Choroid plexus epithelial cell (primary cell): ENCODE measurements around the gene SLC12A1.

ENCODE experiments used
- DNase-seq: peaks from one replicate; pipeline ENCODE4 v3.0.0-alpha.2; 2010; ENCODE audit warnings: low read depth
- H3K4me3 ChIP-seq: 2 replicates; pipeline ENCODE4 v1.5.1; 2011; ENCODE audit warnings: low read depth, mild to moderate bottlenecking, control low read depth, low read length, moderate library complexity
- TF ChIP-seq, protein P1 (sequence below): conservative IDR thresholded peaks from 2 replicates; pipeline ENCODE4 v1.5.1; 2011; ENCODE audit warnings: low read depth, mild to moderate bottlenecking, control low read depth, inconsistent platforms, low read length, moderate library complexity

The SLC12A1 gene

DNA sequence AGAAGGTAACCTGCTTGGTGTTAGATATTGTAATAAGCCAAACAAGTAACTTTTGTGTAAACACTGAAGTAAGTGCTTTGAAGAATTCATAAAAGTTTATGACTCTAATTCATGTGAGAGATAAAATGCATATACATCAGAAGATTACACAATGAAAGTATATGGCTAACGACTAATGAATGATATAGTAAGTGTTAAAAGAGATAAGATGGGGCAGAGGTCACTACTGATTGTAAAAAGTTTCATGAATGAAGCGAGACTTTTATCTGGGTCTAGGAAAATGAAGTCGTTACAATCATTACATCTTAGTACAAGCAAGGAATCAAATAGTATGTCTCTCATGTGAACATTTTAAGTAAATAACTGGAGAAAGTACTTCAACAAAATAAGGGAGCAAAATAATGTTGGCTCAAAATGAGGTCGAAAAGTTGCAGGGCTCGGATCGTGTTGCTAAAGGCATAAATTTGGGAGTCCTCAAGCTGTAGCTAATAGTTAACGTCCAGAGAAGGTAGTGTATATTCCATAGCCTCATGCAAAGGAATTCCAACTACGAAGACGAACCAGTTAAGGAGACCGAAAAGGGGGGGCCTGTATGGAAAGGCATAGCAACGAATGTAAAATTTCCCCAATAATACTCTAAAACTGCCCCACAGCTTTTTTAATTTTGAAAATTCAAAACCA is 124.1 kb downstream of the SLC12A1 start:
- H3K4me3 ChIP-seq, result peak overlapping the region; percentile 86
- DNase-seq, result peak; percentile 35
- TF ChIP-seq, protein P1, sequence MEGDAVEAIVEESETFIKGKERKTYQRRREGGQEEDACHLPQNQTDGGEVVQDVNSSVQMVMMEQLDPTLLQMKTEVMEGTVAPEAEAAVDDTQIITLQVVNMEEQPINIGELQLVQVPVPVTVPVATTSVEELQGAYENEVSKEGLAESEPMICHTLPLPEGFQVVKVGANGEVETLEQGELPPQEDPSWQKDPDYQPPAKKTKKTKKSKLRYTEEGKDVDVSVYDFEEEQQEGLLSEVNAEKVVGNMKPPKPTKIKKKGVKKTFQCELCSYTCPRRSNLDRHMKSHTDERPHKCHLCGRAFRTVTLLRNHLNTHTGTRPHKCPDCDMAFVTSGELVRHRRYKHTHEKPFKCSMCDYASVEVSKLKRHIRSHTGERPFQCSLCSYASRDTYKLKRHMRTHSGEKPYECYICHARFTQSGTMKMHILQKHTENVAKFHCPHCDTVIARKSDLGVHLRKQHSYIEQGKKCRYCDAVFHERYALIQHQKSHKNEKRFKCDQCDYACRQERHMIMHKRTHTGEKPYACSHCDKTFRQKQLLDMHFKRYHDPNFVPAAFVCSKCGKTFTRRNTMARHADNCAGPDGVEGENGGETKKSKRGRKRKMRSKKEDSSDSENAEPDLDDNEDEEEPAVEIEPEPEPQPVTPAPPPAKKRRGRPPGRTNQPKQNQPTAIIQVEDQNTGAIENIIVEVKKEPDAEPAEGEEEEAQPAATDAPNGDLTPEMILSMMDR, result no peak

DNA sequence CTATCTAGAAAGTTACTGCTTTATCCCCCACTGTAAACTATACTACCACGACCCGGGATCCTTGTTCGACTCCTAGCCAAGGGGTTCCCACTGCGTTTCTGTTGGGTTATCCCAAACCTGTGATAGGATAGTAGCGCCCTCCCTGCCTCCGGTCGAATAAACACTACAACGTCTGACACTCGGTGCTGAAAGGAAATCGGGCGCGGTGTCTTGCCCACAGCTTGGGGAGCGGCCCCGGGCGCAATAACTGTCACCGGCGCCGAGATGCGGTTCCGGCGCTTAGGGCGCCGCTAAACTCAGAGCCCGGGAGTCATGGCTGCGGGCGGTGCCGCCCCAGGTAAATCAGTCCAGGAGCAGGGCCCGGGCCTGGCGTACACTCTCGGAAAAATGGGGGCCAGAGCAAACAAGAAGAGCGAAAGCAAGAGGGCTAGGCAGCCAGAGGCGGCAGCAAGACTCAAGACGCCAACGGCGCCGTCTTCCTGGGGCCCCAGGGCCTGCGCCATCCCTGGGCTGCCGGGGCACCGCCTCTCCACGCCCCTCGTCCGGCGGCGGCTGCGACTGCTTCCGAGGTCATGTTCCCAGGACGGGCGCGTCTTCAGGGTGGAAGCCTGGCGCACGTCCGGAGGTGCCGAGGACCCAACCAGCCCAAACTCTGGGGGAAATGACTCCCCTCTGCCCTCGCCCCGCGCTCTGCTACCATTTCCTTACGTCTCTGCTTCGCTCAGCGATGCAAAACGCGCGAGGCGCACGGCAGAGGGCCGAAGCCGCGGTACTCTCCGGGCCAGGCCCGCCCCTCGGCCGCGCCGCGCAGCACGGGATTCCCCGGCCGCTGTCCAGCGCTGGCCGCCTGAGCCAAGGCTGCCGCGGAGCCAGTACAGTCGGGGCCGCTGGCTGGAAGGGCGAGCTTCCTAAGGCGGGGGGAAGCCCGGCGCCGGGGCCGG is 125.0 kb downstream of the SLC12A1 start, which contains the start of gene DUT:
TSS of gene DUT (plus strand) at position 575 of the 941 bp plus-strand sequence. CDS start at position 662, 87 bp downstream.
- DNase-seq, result peak; percentile 83
- TF ChIP-seq, protein P1, result peak; percentile 28
- peak within 1 kb of the TSS; percentile 86 for H3K4me3 ChIP-seq

DNA sequence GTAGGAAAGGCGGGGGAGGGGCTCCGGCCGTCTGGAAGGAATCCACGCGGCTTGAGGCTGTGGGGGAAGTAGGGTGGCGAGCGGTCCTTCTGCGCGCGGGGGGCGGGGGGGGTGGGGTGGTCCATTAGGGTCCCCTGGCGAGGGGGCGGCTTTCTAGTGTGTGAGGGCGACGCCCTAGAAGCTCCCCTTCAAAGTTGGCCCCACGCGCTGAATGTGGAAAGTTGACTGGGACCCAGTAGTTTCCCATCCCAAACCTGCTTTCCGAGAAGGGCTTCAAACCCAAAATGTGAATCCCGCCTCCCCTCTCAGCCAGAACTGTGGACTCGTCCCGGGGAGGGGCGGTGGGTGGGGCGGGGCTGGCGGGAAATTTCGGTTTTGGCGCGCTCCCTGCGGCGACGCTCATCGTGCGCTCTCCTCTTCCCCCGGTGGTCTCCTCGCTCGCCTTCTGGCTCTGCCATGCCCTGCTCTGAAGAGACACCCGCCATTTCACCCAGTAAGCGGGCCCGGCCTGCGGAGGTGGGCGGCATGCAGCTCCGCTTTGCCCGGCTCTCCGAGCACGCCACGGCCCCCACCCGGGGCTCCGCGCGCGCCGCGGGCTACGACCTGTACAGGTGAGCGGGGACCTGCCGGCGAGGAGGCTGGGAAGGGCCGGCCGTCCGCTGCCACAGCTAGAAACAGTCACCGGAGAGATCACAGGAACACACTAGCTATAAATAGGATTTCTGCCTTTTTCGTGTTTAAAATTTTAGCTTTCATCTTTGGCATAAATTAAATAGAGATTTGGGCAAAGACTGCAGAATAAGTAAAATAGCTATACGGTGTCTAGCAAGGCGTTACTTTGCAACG is 125.9 kb downstream of the SLC12A1 start:
- TF ChIP-seq, protein P1, result no peak
- H3K4me3 ChIP-seq, result peak overlapping the region; percentile 86
- DNase-seq, result peak; percentile 63

DNA sequence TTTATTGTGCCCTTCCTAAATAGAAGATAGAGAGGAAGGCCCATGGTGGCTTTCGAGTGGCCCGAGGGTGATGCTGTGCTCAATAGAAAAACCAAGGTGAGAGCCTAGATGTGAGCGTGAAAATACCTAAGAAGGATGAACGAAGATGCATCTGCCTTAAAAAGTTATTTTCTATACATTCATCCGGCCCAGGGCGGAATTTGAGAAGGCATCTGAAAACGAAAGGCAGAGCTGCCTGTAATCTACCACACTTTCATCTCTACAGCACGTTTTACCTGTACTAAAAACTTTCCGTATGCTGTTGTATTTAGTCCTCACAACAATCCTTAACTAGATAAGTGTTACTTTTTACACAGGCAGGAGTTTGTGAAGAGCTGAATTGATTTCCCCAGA is 126.5 kb downstream of the SLC12A1 start:
- peak overlapping the region; percentile 6 for H3K4me3 ChIP-seq
- TF ChIP-seq, protein P1, result no peak
- no peak for DNase-seq

DNA sequence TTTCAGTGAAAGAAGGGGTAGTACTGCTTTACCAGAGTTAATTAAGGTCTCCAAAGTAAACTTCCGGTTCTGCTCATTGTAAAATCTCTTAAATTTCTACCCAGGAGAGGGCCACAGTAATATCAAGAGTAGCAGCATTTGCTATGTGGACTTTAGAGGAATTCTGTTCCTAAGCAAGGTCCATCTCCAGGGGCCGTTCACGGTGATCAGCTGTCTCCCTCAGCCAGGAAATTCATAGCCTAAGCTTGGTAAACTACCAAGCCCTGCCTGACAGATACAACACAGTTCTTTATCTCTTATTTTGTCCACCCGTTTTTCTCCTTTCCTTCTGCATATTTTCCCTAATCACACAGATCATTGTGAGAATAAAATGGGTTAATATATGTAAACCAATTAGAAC is 127.4 kb downstream of the SLC12A1 start:
- no peak overlapping the region for H3K4me3 ChIP-seq
- TF ChIP-seq, protein P1, result no peak
- DNase-seq, result no peak

DNA sequence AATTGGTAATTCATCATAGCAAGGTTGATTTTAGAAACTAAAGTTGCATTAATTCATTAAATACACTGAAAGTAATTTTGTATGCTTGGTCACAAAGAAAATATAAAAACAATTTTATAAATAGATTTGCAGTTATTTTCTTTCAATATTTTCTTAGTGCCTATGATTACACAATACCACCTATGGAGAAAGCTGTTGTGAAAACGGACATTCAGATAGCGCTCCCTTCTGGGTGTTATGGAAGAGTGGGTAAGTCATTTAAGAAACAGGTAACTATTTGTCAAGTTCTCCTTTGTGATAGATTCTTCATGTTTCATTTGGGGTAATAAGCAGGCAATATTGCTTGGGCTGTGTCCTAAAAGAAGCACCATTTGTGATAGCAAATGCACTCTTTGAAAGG is 128.2 kb downstream of the SLC12A1 start:
- TF ChIP-seq, protein P1, result peak; percentile 50
- H3K4me3 ChIP-seq, result no peak overlapping the region
- peak; percentile 78 for DNase-seq
